GM21423 (cell line): ENCODE results near the gene ZNF514.
"Not testable (repeated sequence)": the region's sequence is repeated elsewhere in the genome, so short reads cannot be mapped to it uniquely, and the experiment has no call there.

ENCODE experiments used
- ATAC-seq: cut with Tn5 transposase; IDR thresholded peaks from one replicate; pipeline ENCODE4 v1.9.1; 2021; ENCODE audit warnings: mild to moderate bottlenecking, moderate library complexity; ENCODE audit not compliant: unreplicated experiment

The ZNF514 gene

GRCh38 chr2:95159690-95160449 is at the start of gene ZNF514:
TSS of gene ZNF514 (minus strand) at chr2:95159848. CDS start at chr2:95153253, 6,595 bp downstream.
- ATAC-seq = peak; percentile 88

DNA sequence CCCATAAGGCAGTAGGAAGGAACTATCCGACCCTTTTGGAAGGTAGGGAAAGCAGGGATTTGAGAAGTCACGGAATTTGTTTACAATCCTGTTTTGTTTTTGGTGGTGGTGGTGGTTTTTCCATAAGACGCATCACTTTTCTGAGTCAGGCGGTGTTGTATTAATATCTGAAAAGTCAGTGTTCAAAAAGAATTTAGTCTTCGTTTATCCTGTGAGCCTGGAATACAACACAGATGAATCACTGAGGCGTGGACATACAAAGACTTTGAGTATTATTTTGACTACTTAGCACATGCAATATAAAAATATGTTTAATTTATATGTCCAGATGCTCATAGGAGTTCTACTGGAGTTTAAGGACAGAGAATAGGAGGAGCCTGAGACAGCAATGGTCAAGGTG is 48.5 kb upstream of the ZNF514 start:
- no peak for ATAC-seq

GRCh38 chr2:95207111-95207961 is 47.7 kb upstream of the ZNF514 start, which contains the start of gene ZNF892:
TSS of gene ZNF892 (plus strand) at chr2:95207521. CDS start at chr2:95207816, 295 bp downstream.
- ATAC-seq = peak; percentile 98

GRCh38 chr2:95206096-95206495 is 46.4 kb upstream of the ZNF514 start:
- ATAC-seq = no peak

DNA sequence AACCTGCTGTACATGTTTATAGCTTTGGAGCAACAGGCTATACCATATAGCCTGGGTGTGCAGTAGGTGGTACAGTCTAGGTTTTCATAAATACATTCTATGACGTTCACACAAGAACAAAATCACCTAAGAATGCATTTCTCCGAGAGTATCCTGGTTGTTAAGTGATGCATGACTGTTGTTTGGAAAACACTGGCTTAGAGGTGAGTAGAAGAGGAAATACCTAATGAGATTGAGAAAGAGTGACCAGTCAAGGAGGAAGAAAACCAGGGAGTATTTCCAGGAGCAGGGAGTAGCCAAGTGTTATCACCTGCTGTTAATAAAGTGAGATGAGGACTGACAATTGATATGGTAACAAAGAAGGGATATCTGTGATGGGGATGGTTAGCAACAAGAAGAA is 44.7 kb upstream of the ZNF514 start:
- ATAC-seq = no peak

DNA sequence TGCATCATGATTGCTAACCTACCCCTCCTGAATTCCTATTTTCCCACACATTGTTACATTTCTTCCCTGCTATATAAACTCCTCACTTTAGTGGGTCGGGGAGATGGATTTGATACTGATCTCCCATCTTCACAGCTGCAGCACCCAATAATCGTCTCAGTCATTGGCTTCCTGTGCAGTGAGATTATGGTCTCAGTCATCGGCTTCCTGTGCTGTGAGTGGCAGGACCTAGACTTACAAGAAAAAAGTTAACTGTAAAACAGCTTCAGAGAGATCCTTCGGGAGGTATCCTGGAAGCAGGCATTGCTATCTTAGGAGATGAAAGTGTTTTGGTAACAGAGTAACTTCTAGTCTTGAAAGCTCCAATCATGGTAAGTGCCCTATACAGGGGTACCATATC is 44.3 kb upstream of the ZNF514 start:
- no peak for ATAC-seq

DNA sequence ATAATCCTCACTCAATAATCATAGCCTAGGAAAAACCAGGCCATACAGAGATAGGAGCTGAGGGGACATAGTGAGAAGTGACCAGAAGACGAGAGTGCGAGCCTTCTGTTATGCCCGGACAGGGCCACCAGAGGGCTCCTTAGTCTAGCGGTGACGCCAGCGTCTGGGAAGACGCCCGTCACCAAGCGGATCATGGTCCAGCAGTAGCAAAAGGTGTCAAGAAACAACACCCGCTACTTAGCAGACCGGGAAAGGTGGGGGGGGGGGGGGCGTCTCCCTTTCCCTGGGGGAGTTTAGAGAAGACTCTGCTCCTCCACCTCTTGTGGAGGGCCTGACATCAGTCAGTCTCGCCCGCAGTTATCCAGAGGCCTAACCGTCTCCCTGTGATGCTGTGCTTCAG is 33.3 kb upstream of the ZNF514 start:
- ATAC-seq = not testable (repeated sequence)

DNA sequence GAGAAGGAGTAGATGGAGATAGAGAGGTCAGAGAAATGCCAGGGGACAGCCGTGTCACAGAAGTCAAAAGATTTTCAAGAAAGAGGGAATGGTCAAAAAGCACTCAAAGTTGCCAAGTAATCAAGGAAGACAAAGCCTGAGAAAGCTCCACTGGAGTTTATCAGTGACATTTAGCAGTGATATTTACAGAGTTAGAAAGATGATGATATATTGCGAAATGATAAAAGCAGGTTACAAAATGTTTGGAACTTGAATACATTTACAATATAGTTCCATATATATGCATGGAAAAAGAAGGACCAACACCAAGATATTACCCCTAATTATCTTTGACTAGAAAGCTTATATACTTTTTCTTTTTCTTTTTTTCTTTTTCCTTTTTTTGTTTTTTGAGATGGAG is 26.3 kb upstream of the ZNF514 start:
- ATAC-seq = no peak

- no peak for ATAC-seq
These were observed 25.5 kb upstream of the ZNF514 start for GRCh38 chr2:95185197-95185596.

DNA sequence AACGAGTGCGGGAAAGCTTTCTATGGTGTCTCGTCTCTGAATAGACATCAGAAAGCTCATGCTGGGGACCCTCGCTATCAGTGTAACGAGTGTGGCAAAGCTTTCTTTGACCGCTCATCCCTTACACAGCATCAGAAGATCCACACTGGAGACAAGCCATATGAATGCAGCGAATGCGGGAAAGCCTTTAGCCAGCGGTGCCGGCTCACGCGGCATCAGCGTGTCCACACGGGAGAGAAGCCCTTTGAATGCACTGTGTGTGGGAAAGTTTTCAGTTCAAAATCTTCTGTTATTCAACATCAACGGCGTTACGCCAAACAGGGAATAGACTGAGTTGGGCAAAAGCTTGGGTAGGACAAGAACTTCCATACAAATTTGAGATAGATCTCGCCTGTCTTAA is 22.1 kb upstream of the ZNF514 start:
- ATAC-seq = no peak

DNA sequence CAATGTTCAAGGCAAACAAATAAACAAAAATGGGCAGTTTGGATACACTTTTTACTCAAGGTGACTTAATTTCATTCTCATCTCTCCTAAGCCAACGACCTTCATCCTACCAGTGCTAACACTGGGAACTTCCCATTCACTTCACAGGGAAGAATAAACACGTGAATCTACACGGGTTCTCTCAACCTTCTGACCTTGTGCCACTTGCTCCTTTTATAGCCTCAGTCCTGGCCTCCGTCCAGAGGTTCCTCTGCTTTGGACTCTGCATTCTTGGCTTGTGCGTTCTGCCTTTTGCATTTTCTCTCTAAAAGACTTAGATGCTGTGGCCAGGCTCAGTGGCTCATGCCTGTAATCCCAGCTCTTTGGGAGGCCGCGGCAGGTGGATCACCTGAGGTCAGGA is 19.8 kb upstream of the ZNF514 start:
- ATAC-seq = no peak

DNA sequence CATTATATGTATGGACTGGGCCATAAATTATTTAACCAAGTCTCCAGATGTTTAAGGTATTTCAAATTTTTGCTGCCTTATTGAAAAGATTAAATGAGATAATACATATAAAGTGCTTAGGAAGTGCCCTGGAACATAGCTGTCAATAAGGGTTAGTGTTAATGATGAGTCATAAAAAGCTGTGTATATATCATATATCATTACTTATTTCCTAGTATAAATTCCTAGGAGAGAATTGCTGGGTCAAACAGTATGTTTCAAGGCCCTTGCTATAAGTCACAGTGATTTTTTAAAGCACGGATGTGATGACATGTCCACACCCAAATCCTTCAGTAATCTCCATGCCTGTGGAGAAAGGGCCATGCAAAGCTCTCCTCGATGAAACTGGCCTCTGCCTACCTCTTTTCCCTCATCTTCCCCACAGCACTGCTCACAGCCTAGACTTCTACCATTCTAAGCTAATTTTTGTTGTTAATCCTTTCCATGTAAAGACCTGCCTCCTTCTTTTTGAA is 14.4 kb upstream of the ZNF514 start:
- ATAC-seq = no peak

GRCh38 chr2:95171902-95172301 is 12.3 kb upstream of the ZNF514 start:
- ATAC-seq = no peak

GRCh38 chr2:95166065-95166763 is 6.6 kb upstream of the ZNF514 start:
- ATAC-seq = no peak

- ATAC-seq = peak; percentile 94
These were observed 5.9 kb upstream of the ZNF514 start, which contains the start of gene ZNF2 for GRCh38 chr2:95165371-95166064. TSS of gene ZNF2 (plus strand) at chr2:95165809. CDS start at chr2:95176227, 10,418 bp downstream.

DNA sequence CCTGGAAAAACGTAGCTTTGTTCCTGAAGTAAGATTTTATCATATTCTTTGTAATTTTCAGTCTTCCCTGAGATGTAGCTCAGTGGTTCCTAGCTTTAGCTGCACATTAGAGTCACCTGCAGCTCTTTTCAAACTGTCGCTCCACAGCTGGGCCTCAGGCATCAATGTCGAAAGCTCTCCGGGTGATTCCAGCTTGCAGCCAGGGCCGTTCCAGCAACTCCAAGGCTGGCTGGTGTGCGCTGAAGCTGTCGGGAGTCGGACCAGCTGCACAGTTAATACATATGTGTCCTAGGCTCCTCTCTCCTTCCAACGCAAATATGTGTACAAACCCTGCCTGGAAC is 5.4 kb upstream of the ZNF514 start:
- ATAC-seq = peak; percentile 16

- ATAC-seq = peak; percentile 37
These were observed 593 bp downstream of the ZNF514 start for GRCh38 chr2:95158891-95159619.

GRCh38 chr2:95158441-95158840 is 1.2 kb downstream of the ZNF514 start:
- ATAC-seq = no peak

- ATAC-seq = no peak
These were observed 10.2 kb downstream of the ZNF514 start for GRCh38 chr2:95149397-95149984.
